ENCODE data around the gene RXRA.

The RXRA gene

GRCh38 chr9:134449180-134449916, 123.1 kb downstream of the RXRA start:
- H3K4me3 ChIP-seq (replicated peaks; ENCODE audit: insufficient read depth, low read length), result no peak overlapping the region
- TF ChIP-seq CTCF (IDR thresholded peaks at IDR 0.05; ENCODE audit: insufficient read depth, low read length) (peak; percentile 80), GABPA (IDR thresholded peaks at IDR 0.05; ENCODE audit: low read depth) (no peak)
- no peaks in the 10 kb centered on the region for H3K27me3 ChIP-seq (ENCODE audit: insufficient read depth, poor library complexity, severe bottlenecking)
- peak; percentile 63 to 91 for DNase-seq (ENCODE audit: low read depth in 1 of 2, low spot score in 1 of 2)
- H3K27ac ChIP-seq (replicated peaks), result no peak overlapping the region

- no peak overlapping the region for H3K27ac ChIP-seq (replicated peaks)
- no peaks in the 10 kb centered on the region for H3K27me3 ChIP-seq (ENCODE audit: insufficient read depth, poor library complexity, severe bottlenecking)
- no peak overlapping the region for H3K4me3 ChIP-seq (replicated peaks; ENCODE audit: insufficient read depth, low read length)
- DNase-seq (ENCODE audit: low read depth in 1 of 2, low spot score in 1 of 2), result no peak
- no peak for TF ChIP-seq POLR2AphosphoS5 (IDR thresholded peaks at IDR 0.05; ENCODE audit: low read depth)
- no peak for TF ChIP-seq SPI1 (IDR thresholded peaks at IDR 0.05; ENCODE audit: borderline replicate concordance, low read depth)
- no peak for TF ChIP-seq GABPA (IDR thresholded peaks at IDR 0.05; ENCODE audit: low read depth)
- TF ChIP-seq REST (IDR thresholded peaks at IDR 0.05; ENCODE audit: insufficient replicate concordance, low read depth), result no peak
- no peak for TF ChIP-seq CTCF (IDR thresholded peaks at IDR 0.05; ENCODE audit: insufficient read depth, low read length)
Observed at GRCh38 chr9:134451700-134452458, 125.6 kb downstream of the RXRA start.

GRCh38 chr9:134452728-134453127, 126.5 kb downstream of the RXRA start:
- Histone ChIP-seq H3K27me3 (ENCODE audit: insufficient read depth, poor library complexity, severe bottlenecking) (no peaks in the 10 kb centered on the region), H3K27ac (replicated peaks) (no peak overlapping the region), H3K4me3 (replicated peaks; ENCODE audit: insufficient read depth, low read length) (no peak overlapping the region)
- no peak for TF ChIP-seq SPI1 (IDR thresholded peaks at IDR 0.05; ENCODE audit: borderline replicate concordance, low read depth)
- no peak for TF ChIP-seq GABPA (IDR thresholded peaks at IDR 0.05; ENCODE audit: low read depth)
- no peak for TF ChIP-seq CTCF (IDR thresholded peaks at IDR 0.05; ENCODE audit: insufficient read depth, low read length)
- TF ChIP-seq REST (IDR thresholded peaks at IDR 0.05; ENCODE audit: insufficient replicate concordance, low read depth), result no peak
- TF ChIP-seq POLR2AphosphoS5 (IDR thresholded peaks at IDR 0.05; ENCODE audit: low read depth), result no peak
- no peak for DNase-seq (ENCODE audit: low read depth in 1 of 2, low spot score in 1 of 2)
